WERI-Rb-1 (cell line): Measurements from ENCODE around the gene PRKCE.
"Not testable (repeated sequence)": the region's sequence is repeated elsewhere in the genome, so short reads cannot be mapped to it uniquely, and the experiment has no call there.

Source experiments
- DNase-seq: peaks from one replicate; pipeline ENCODE4 v3.0.0-alpha.2; 2020
- H3K27ac ChIP-seq: fragments of 250-450 bp; sonication (Bioruptor Pico); 2 replicates; pipeline ENCODE4 v1.5.1; 2020; ENCODE audit warnings: mild to moderate bottlenecking, moderate library complexity
- H3K27me3 ChIP-seq: fragments of 250-450 bp; sonication (Bioruptor Pico); 2 replicates; pipeline ENCODE4 v1.5.1; 2021; ENCODE audit warnings: mild to moderate bottlenecking, low read depth, moderate library complexity; ENCODE audit not compliant: insufficient read depth, severe bottlenecking
- H3K36me3 ChIP-seq: fragments of 250-450 bp; sonication (Bioruptor Pico); 2 replicates; pipeline ENCODE4 v1.5.1; 2020; ENCODE audit warnings: mild to moderate bottlenecking, moderate library complexity
- H3K4me3 ChIP-seq: 2 replicates; pipeline ENCODE4 v1.5.1; 2011; ENCODE audit warnings: low read depth, mild to moderate bottlenecking, control low read depth, low read length
- H3K9me3 ChIP-seq: fragments of 250-450 bp; sonication (Bioruptor Pico); 2 replicates; pipeline ENCODE4 v1.5.1; 2021; ENCODE audit warnings: mild to moderate bottlenecking, moderate library complexity; ENCODE audit not compliant: severe bottlenecking
- TF ChIP-seq, protein P1 (sequence below): IDR thresholded peaks from 2 replicates; pipeline ENCODE4 v1.5.1; 2011; ENCODE audit warnings: low read depth, mild to moderate bottlenecking, control low read depth, inconsistent platforms, low read length

The PRKCE gene

DNA sequence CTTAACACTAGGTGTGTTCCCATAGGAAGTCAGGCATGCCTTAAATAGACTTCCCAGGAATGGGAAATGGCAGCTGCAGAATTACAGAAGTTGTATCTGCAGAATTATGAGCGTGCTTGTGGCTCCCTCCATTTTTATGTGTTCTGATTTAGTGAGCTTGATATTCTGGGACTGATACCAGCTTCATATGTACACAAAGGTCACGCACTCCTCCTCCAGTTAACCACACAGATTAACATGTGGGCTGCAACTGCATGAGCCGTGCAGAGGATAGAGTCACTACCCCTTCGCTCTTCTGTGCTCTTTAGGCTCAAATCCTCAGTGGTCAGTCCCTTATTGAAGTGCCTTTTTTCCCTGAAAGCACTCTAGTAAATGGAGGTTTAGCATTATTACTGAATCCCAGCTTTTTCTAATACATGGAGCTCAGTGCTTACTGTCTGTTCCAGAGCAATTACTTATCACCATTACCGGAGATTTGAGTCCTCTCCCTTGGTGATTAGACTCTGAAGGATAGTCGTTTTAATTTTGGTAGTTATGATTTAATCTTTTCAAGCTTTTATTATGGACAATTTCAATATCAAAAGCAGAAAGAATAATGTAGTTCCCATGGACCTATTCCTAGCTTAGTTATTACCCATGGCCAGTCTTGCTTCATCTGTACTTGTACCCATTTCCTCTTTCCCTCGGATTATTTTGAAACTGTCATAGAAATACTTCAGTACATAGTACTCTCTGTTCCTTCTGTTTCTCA, 238.3 kb downstream of the PRKCE start:
- peak overlapping the region; percentile 97 for H3K27ac ChIP-seq
- DNase-seq = peak; percentile 68

DNA sequence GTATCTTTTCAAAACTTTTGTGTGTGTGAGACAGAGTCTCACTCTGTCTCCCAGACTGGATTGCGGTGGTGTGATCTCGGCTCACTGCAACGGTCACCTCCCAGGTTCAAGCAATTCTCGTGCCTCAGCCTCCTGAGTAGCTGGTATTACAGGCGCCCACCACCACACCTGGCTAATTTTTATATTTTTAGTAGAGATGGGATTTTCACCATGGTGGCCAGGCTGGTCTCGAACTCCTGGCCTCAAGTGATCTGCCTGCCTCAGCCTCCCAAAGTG, 238.8 kb downstream of the PRKCE start:
- peak overlapping the region; percentile 97 for H3K27ac ChIP-seq
- not testable (repeated sequence) for H3K36me3 ChIP-seq, H3K9me3 ChIP-seq, DNase-seq, H3K27me3 ChIP-seq, H3K4me3 ChIP-seq

More for the DNA sequence above, 238.3 kb downstream of the PRKCE start:
- H3K4me3 ChIP-seq = peak overlapping the region; percentile 3; the same call in 1 of the 2 replicates
- TF ChIP-seq, protein P1, sequence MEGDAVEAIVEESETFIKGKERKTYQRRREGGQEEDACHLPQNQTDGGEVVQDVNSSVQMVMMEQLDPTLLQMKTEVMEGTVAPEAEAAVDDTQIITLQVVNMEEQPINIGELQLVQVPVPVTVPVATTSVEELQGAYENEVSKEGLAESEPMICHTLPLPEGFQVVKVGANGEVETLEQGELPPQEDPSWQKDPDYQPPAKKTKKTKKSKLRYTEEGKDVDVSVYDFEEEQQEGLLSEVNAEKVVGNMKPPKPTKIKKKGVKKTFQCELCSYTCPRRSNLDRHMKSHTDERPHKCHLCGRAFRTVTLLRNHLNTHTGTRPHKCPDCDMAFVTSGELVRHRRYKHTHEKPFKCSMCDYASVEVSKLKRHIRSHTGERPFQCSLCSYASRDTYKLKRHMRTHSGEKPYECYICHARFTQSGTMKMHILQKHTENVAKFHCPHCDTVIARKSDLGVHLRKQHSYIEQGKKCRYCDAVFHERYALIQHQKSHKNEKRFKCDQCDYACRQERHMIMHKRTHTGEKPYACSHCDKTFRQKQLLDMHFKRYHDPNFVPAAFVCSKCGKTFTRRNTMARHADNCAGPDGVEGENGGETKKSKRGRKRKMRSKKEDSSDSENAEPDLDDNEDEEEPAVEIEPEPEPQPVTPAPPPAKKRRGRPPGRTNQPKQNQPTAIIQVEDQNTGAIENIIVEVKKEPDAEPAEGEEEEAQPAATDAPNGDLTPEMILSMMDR = no peak
- no peaks in the 10 kb centered on the region for H3K36me3 ChIP-seq
- no peaks in the 10 kb centered on the region for H3K9me3 ChIP-seq
- no peaks in the 10 kb centered on the region for H3K27me3 ChIP-seq

DNA sequence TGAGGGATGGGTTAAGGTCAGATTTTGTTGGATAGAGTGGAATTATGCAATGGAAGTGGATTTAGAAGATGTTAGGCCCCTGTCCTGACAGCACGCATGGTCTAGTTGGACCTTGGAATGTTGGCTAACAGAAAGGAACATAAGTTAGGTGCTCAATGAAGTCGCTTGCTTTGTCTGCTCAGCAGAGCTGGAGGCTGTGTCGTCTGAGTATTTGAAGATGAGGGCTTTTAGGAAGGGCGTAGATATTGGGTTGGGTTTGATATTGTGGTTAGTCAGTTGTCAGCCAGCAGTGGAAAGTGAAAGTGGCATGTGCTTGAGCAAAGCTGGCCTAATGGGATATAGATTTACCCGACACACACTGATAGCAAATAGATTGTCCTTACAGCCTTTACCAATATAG, 239.3 kb downstream of the PRKCE start:
- H3K27me3 ChIP-seq = no peaks in the 10 kb centered on the region
- no peaks in the 10 kb centered on the region for H3K36me3 ChIP-seq
- H3K9me3 ChIP-seq = no peaks in the 10 kb centered on the region
- TF ChIP-seq, protein P1 = no peak
- H3K27ac ChIP-seq = peak overlapping the region; percentile 97
- H3K4me3 ChIP-seq = no peak overlapping the region
- DNase-seq = no peak

DNA sequence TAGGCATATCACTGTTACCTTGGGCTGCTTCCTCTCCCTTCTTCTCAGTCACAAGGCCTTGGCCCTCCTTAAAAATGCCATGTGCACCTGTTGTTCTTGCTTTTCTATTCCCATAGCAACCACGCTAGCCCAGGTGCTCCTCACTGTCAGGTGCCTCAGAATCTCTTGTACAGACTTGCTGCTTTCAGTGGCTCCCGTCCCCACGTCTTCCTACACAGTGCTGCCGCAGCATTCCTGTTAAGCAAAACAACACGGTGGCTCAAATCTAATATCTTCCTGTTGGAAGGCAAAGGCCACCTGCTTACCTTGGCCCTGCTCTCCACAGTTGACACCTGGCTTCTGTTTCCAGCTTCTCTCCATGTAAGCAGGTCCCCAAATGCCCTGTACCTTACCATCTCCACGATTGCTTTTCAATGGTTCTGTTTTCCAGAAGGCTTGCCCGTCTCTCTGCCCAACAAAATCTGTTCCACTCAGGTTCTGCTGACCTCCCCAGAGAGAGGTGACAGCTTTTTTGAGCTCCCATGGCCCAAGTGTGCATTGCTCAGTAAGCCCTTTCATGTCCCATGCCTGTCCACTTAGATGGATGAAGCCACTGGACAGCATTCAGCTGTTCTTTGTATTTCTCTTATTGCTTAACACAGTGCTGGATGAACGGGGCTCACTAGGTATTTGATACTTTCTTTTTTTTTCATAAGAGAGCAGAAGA, 240.4 kb downstream of the PRKCE start:
- H3K36me3 ChIP-seq = no peaks in the 10 kb centered on the region
- no peak overlapping the region for H3K27ac ChIP-seq
- H3K27me3 ChIP-seq = no peaks in the 10 kb centered on the region
- no peak for DNase-seq
- no peak overlapping the region for H3K4me3 ChIP-seq
- no peaks in the 10 kb centered on the region for H3K9me3 ChIP-seq
- TF ChIP-seq, protein P1 = no peak

DNA sequence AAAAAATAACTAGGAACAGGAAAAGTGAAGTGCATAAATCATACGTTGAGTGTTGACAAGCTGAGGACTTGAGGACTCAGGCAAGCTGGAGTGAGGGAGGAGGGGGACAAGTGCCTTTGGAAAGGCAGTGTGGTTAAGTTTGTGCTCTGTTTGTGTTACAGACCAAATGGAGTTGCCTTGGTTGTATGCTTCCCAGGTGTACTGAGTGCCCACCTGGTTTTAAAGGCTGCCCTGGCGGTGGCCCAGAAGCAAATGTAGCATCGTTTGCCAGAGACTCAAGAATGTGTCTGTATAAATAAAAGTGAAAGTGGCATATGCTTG, 240.9 kb downstream of the PRKCE start:
- Histone ChIP-seq H3K9me3 (no peaks in the 10 kb centered on the region), H3K36me3 (no peaks in the 10 kb centered on the region), H3K27ac (no peak overlapping the region), H3K27me3 (no peaks in the 10 kb centered on the region), H3K4me3 (no peak overlapping the region)
- TF ChIP-seq, protein P1 = no peak
- no peak for DNase-seq

DNA sequence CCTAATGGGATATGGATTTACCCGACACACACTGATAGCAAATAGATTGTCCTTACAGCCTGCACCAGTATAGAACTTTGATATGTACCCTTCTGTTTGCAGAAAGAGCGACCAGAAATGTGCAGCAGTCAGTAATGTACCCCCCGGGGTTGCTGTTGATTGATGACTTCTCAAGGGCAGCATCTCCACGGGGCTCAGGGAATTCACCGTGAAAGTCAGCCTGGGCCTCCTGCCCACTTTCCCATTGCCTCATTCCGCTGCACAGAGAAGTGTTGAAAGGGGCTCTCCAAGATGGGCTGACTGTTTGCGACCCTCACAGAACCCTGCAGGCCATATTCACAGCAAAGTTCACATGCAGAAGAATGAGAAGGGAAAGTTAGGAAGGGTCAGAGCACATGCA, 241.3 kb downstream of the PRKCE start:
- Histone ChIP-seq H3K4me3 (no peak overlapping the region), H3K36me3 (no peaks in the 10 kb centered on the region), H3K27ac (no peak overlapping the region), H3K27me3 (no peaks in the 10 kb centered on the region), H3K9me3 (no peaks in the 10 kb centered on the region)
- TF ChIP-seq, protein P1 = no peak
- no peak for DNase-seq
